IPS-18a (cell line): Measurements from ENCODE around the gene SH3PXD2A.

Source experiments
- H3K27ac ChIP-seq: one replicate; pipeline ENCODE4 v1.5.1; 2013; ENCODE audit warnings: low read length
- H3K27me3 ChIP-seq: one replicate; pipeline ENCODE4 v1.6.1; 2013; ENCODE audit warnings: mild to moderate bottlenecking, low read length; ENCODE audit not compliant: control insufficient read depth, insufficient read depth
- H3K36me3 ChIP-seq: one replicate; pipeline ENCODE4 v1.6.1; 2013; ENCODE audit warnings: low read depth, low read length; ENCODE audit not compliant: control insufficient read depth
- H3K4me1 ChIP-seq: one replicate; pipeline ENCODE4 v1.6.1; 2013; ENCODE audit warnings: low read depth, low read length; ENCODE audit not compliant: control insufficient read depth
- H3K4me3 ChIP-seq: one replicate; pipeline ENCODE4 v1.5.1; 2013; ENCODE audit warnings: low read length
- H3K9ac ChIP-seq: one replicate; pipeline ENCODE4 v1.6.1; 2013; ENCODE audit warnings: mild to moderate bottlenecking, low read length, moderate library complexity
- H3K9me3 ChIP-seq: one replicate; pipeline ENCODE4 v1.6.1; 2013; ENCODE audit warnings: low read depth, low read length; ENCODE audit not compliant: control insufficient read depth

Gene SH3PXD2A

GRCh38 chr10:103618575-103619423, 236.6 kb downstream of the SH3PXD2A start:
- Histone ChIP-seq H3K9ac (no peak overlapping the region), H3K27me3 (no peaks in the 10 kb centered on the region), H3K4me1 (no peaks in the 10 kb centered on the region), H3K4me3 (no peak overlapping the region), H3K9me3 (no peaks in the 10 kb centered on the region), H3K36me3 (peaks cover 4% of the 10 kb centered on the region), H3K27ac (no peak overlapping the region)

- no peak overlapping the region for H3K27ac ChIP-seq
- no peaks in the 10 kb centered on the region for H3K4me1 ChIP-seq
- H3K4me3 ChIP-seq, result no peak overlapping the region
- no peaks in the 10 kb centered on the region for H3K27me3 ChIP-seq
- H3K36me3 ChIP-seq, result peaks cover 4% of the 10 kb centered on the region
- no peak overlapping the region for H3K9ac ChIP-seq
- H3K9me3 ChIP-seq, result no peaks in the 10 kb centered on the region
These were observed 237.6 kb downstream of the SH3PXD2A start for GRCh38 chr10:103617602-103618385.

- H3K4me1 ChIP-seq, result no peaks in the 10 kb centered on the region
- H3K4me3 ChIP-seq, result no peak overlapping the region
- no peak overlapping the region for H3K27ac ChIP-seq
- no peak overlapping the region for H3K9ac ChIP-seq
- no peaks in the 10 kb centered on the region for H3K27me3 ChIP-seq
- no peaks in the 10 kb centered on the region for H3K9me3 ChIP-seq
- H3K36me3 ChIP-seq, result peaks cover 4% of the 10 kb centered on the region
These were observed 238.4 kb downstream of the SH3PXD2A start for GRCh38 chr10:103616705-103617601.

GRCh38 chr10:103614306-103615158, 240.8 kb downstream of the SH3PXD2A start:
- no peak overlapping the region for H3K9ac ChIP-seq
- no peaks in the 10 kb centered on the region for H3K4me1 ChIP-seq
- no peaks in the 10 kb centered on the region for H3K9me3 ChIP-seq
- no peak overlapping the region for H3K4me3 ChIP-seq
- H3K27me3 ChIP-seq, result no peaks in the 10 kb centered on the region
- no peak overlapping the region for H3K27ac ChIP-seq
- no peaks in the 10 kb centered on the region for H3K36me3 ChIP-seq

GRCh38 chr10:103613616-103614015, 241.8 kb downstream of the SH3PXD2A start:
- Histone ChIP-seq H3K4me1 (no peaks in the 10 kb centered on the region), H3K4me3 (no peak overlapping the region), H3K27me3 (no peaks in the 10 kb centered on the region), H3K9me3 (no peaks in the 10 kb centered on the region), H3K9ac (no peak overlapping the region), H3K27ac (no peak overlapping the region), H3K36me3 (no peaks in the 10 kb centered on the region)

GRCh38 chr10:103612462-103613365, 242.7 kb downstream of the SH3PXD2A start:
- Histone ChIP-seq H3K4me3 (no peak overlapping the region), H3K27me3 (no peaks in the 10 kb centered on the region), H3K9me3 (no peaks in the 10 kb centered on the region), H3K4me1 (no peaks in the 10 kb centered on the region), H3K36me3 (no peaks in the 10 kb centered on the region), H3K9ac (no peak overlapping the region), H3K27ac (no peak overlapping the region)

GRCh38 chr10:103610921-103611511, 244.4 kb downstream of the SH3PXD2A start:
- Histone ChIP-seq H3K36me3 (no peaks in the 10 kb centered on the region), H3K9ac (no peak overlapping the region), H3K27me3 (no peaks in the 10 kb centered on the region), H3K4me3 (no peak overlapping the region), H3K9me3 (no peaks in the 10 kb centered on the region), H3K4me1 (no peaks in the 10 kb centered on the region), H3K27ac (no peak overlapping the region)

- no peak overlapping the region for H3K27ac ChIP-seq
- H3K27me3 ChIP-seq, result no peaks in the 10 kb centered on the region
- H3K36me3 ChIP-seq, result no peaks in the 10 kb centered on the region
These were observed 245.3 kb downstream of the SH3PXD2A start for GRCh38 chr10:103610083-103610472.

GRCh38 chr10:103609231-103610082, 245.9 kb downstream of the SH3PXD2A start:
- H3K9me3 ChIP-seq, result no peaks in the 10 kb centered on the region
- no peak overlapping the region for H3K27ac ChIP-seq
- H3K4me1 ChIP-seq, result no peaks in the 10 kb centered on the region
- H3K9ac ChIP-seq, result no peak overlapping the region
- no peaks in the 10 kb centered on the region for H3K27me3 ChIP-seq
- no peaks in the 10 kb centered on the region for H3K36me3 ChIP-seq
- no peak overlapping the region for H3K4me3 ChIP-seq

More at GRCh38 chr10:103610083-103610472, 245.3 kb downstream of the SH3PXD2A start:
- no peak overlapping the region for H3K4me3 ChIP-seq
- no peaks in the 10 kb centered on the region for H3K4me1 ChIP-seq
- no peak overlapping the region for H3K9ac ChIP-seq
- no peaks in the 10 kb centered on the region for H3K9me3 ChIP-seq
